ENCODE results near the gene PRKAR2B. TPM values are rescaled to one million over a fixed set of nuclear protein-coding genes. Genes with fewer than 3 reads are reported as not detected.
A peak's percentile ranks its signal among the peaks of the same experiment; 100 is the strongest.
"Not testable (repeated sequence)": the region's sequence is repeated elsewhere in the genome, so short reads cannot be mapped to it uniquely, and the experiment has no call there.

The PRKAR2B gene
- total RNA-seq, 1 donor from 2014 or later, result 16.3 TPM

DNA sequence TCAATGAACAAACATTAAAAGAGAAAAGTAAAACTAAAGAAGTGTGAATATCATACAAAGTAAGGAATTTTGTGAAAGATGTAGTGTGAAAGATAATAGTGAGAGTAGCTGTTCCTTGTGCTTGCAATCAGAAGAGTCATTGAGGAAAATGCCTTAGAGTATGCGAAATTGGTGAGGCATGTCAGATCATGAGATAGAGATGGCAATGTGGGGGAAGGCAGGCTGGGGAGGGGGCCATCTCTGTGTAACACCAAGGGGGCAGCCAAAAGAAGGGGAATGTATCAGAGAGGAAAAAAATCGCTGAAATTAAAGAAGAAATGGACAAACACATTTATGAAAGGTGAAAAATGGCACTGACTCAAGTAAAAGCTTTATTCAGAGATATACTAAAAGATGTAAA, 19.6 kb upstream of the PRKAR2B start:
- no peak for ATAC-seq (ENCODE audit: poor library complexity)
- DNase-seq, result no peak
- intact Hi-C loops (cut with DNase I), result no loop called here

DNA sequence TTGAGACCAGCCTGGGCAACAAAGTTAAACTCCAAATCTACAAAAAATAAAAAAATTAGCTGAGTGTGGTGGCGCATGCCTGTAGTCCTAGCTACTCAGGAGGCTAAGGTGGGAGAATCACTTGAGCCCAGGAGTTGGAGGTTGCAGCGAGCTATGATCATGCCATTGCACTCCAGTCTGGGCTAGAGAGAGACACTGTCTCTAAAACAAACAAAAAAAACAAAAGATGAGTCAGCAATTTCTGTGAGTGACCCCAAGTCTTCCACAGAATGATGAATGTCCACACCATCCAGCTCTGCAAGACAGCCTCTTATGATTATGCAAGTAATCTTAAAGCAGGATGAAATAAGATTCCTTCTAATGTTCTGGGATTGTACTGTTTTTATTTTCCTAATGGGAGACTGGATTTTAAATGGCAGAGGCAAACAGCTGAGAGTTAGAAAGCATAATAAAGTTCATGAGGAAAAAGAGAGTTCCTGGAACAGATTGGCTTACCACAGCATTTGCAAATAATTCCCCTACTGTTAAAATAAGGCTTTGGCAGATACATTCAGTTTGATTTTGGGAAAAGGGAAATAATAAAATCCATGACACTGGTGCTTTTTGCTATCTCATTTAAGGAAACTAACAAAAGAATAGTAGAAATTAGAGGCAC, 18.9 kb upstream of the PRKAR2B start:
- intact Hi-C loops (cut with DNase I), result no loop called here
- ATAC-seq (ENCODE audit: poor library complexity), result no peak
- DNase-seq, result no peak

DNA sequence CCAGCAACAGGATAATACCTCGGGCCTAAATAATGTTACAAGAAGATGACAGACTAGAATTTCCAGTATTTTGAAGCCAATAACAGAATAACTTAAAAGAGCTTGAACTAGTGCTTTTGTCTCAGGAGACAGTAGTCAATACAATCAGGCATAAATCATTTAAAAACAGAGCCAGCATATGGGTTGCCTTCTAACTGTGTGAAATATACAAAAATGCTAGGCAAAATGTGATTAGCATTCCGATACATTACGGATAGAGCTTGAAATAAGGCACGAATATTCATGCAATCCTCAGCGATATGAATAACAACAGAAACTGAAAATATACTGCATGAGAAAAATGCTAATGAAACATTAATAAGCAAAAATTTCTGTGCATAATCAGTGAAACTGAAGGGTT, 18.3 kb upstream of the PRKAR2B start:
- intact Hi-C loops (cut with DNase I), result no loop called here
- DNase-seq (no peak), ATAC-seq (ENCODE audit: poor library complexity) (no peak)

DNA sequence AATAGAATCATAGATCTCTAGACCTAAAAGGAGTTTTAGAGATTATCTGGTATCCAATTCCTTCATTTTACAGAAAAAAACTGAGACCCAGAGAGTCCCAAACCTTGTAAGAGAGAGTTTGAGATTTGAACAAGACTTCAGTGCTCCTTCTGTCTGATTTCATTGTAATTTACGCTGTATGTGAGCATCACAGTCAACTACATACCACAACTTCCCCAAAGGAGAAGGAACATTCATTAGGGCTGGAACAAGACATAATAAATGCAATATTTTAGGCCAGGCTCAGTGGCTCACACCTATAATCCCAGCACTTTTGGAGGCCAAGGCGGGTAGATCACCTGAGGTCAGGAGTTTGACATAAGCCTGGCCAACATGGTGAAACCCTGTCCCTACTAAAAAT, 17.3 kb upstream of the PRKAR2B start:
- DNase-seq, result no peak
- ATAC-seq (ENCODE audit: poor library complexity), result peak; percentile 42
- intact Hi-C loops (cut with DNase I), result no loop called here

DNA sequence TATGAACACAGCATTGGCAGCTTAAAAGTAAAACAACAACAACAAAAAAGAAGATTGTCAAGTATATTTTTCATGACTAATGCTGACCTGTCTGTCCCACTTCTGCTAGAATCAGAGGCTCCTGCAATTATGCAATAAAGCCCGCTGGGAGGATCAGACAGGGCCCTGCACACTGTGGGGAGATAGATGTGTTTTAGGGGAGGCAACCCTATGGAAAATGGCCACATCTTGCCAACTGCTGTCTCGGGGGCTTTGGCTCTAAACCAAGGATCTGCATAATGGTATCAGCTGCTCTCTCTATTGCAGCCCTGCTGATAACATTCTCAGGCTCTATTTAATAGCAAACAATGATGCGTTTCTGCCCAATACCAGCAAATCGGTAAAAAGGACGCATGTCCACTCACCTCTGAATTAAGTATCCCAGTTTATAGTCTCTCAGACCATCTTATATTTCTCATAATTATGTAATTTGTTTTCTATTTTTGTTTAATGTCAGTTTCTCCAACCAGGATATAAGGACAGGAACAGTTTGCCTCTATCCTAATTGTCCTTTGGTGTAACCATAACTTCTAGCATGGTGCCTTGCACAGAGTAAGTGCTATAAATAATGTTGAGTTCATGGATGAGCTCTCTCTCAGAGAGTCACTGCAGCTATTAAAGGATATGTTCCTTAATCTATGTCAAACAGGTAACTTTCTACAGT, 15.3 kb upstream of the PRKAR2B start:
- peak; percentile 48 for ATAC-seq (ENCODE audit: poor library complexity)
- DNase-seq, result no peak
- intact Hi-C loops (cut with DNase I), result no loop called here

DNA sequence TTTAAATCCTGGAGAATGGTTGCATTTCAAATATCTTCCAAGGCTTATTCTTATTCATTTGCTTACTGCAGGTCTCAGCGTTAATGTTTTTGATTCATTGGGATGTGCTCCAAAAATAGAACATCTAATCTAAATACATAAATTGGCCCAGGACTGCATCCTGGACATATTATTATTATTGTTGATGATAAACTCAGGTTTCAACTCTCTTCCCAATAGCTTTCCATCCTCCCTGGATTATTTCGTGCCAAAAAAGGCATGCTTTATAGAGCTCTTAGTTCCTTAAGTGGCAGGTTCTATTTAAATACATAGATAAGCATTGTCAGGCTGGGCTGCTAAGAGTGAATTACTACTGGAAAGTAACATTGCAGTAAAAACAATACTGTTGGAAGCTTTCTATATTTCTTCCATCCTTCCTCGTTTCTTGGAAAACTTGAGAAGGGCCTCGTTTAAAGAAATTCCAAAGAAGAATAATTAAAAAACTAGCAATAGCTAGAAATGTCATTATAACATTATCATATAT, 14.7 kb upstream of the PRKAR2B start:
- ATAC-seq (ENCODE audit: poor library complexity), result peak; percentile 39
- intact Hi-C loops (cut with DNase I), result no loop called here
- no peak for DNase-seq

DNA sequence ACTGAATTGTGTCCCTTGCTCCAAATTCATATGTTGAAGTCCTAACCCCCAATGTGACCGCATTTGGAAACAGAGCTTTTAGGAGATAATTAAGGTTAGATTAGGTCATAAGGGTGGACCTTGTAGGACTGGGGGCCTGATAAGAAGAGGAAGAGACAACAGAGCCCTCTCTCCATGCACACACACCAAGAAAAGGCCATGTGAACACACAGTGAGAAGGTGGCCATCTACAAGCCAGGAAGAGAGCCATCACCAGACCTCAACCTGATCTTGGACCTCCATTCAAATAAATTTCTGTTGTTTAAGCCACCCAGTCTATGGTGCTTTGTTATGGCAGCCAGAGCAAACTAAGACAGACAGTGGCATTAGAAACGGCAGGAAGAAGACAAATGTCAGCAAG, 12.5 kb upstream of the PRKAR2B start:
- DNase-seq (no peak), ATAC-seq (ENCODE audit: poor library complexity) (no peak)
- intact Hi-C loops (cut with DNase I), result no loop called here

DNA sequence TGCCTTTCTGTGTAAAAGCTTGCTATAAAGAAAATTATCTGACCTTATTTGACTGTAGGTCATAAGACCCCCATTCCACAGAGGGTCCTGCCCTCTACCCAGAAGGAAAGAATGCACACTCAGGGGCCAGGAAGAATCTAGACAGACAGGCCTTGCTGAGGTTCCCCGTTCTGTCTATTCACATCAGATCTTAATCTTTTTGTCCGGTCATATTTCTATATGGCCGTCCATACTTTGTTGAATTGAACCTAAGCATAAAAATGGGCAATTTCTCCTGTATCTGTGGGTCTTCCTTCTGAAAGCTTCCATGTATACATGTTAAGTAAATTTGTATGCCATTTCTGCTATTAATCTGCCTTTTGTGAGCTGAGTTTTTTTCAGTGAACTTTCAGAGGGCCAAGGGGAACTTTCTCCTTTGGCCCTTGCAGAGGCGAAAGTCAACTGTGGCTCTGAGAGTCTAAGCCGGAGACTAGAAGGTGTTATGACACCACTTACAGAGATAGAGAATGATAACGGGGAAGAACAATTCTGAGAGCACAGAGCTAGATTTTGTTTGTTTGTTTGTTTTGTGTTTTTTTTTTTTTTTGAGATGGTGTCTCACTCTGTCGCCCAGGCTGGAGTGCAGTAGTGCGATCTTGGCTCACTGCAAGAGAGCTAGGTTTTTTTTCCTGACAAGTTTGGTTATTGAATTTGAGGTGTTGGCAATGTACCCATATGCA, 11.6 kb upstream of the PRKAR2B start:
- DNase-seq, result no peak
- intact Hi-C loops (cut with DNase I), result no loop called here

DNA sequence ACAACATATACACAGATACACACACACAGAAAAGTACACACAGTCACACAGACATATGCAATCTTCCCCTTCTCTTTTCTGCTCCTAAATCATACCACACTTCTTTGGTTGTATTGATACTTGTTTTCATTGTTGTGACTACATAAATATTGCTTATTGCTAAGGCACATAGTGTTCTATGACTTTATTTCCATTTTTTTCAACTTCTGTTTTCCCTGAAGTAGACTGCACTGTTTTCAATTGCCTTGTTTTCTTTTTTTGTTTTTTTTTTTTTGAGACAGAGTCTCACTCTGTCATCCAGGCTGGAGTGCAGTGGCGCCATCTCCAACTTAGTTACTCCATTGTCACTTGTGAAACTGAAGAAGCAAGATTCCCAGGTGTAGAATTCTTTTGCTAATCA, 10.0 kb upstream of the PRKAR2B start:
- DNase-seq, result no peak
- no peak for ATAC-seq (ENCODE audit: poor library complexity)
- intact Hi-C loops (cut with DNase I), result no loop called here

More for the DNA sequence above, 11.6 kb upstream of the PRKAR2B start:
- no peak for ATAC-seq (ENCODE audit: poor library complexity)

DNA sequence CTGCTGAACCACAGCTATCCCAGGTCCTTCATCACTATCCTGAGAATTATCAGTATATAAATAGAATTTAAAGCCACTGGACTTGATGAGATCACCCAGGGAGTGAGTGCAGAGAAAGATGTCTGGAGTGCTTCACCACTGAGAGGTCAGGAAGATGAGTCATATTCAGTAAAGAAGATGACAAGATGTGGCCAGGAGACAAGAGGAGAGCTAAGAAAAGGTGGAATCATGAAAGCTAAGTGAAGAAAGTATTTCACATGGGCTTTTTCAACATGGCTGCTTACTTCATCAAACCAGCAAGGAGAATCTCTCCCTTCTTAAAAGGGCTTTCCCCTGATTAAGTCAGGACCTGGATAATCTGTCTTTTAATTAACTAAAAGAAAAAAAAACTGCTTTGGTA, 9.1 kb upstream of the PRKAR2B start:
- intact Hi-C loops (cut with DNase I), result no loop called here
- no peak for ATAC-seq (ENCODE audit: poor library complexity)

DNA sequence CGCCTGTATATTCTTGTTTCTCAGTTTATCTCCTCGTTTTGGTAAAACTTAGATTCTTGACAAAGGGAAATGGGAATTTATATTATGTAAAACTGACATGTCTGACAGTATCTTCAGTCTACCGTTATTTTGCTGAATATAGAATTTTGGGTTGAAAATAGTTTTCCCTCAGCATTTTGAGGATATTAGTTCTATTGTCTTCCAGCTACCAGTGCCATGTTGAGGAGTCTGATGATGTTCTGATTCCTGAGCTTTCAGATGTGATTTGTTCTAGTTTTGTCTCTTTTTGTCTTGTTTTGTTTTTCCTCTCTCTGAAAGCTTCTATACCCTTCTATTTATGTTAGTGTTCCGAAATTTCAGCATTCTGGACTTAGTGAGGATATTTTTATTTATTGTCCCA, 8.0 kb upstream of the PRKAR2B start:
- ATAC-seq (ENCODE audit: poor library complexity) (no peak), DNase-seq (no peak)
- intact Hi-C loops (cut with DNase I), result no loop called here

More for the DNA sequence above, 9.1 kb upstream of the PRKAR2B start:
- no peak for DNase-seq

DNA sequence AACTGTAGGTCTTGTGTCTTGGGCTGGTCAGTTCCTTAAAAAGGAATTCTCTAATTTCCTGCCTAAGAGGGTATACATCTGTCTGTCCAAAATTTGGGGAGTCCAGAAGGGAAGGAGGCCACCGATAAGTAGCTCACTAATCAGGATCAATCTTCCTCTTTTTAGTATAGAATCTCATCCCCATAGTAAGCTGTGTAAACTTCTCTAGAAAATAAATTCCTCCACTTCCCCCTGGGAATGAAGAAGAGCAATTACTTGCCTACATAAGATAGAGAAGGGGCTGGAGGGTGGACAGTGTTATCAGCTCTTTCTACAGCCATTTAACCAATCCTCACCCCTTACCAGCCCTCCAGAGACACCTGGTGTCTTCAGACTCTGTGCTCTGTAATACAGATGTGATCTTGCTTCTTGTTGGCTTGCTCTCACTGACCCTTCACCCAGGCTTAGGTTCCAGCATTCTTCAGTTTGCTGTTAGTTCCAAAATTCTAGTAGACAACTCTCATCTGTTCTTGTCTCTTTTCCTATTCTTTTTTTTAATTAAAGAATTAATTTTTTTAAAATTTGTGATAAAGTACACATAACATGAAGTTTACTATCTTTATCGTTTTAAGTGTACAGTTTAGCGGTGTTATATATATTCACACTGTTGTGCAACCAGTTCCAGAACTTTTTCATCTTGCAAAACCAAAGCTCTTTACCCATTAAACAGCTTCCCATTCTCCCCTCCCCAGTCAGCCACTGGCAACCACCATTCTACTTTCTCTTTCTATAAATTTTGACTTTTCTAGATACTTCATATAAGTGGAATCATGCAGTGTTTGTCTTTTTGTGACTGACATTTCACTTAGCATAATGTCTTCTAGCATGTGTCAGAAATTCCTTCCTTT, 6.5 kb upstream of the PRKAR2B start:
- DNase-seq (no peak), ATAC-seq (ENCODE audit: poor library complexity) (no peak)
- intact Hi-C loops (cut with DNase I), result no loop called here

DNA sequence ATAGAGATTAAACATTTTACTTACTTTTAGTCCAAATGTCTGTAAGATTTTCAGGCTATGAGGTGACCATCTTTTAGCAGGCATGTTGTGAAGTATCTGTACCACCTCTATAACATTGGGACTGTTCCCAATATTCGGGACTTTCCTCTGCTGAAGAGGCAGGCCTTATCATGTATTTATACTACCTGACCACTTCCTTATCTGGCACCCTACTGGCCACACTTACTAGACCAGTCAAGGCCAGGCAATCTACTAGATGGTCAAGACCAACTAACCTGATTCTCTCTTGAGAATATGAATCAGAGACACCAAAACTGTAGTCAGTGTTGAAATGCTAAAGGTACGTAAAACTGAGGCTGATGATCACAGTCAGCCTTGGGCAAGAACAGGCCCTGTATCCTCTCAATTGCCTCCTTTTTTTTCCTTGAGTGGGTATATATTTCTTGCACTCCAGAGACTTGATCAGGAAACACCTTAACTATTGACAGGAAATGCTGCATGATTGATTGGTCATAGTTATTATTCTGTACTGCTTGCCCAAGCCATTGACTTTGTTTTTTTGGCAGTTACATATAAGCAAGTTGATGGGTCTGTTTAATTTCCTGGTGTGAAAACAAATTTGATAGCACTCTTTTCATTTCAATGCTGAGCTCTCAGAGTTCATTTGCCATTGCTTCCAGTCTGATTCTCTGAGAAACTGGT, 5.2 kb upstream of the PRKAR2B start:
- intact Hi-C loops (cut with DNase I), result no loop called here
- ATAC-seq (ENCODE audit: poor library complexity) (no peak), DNase-seq (no peak)

DNA sequence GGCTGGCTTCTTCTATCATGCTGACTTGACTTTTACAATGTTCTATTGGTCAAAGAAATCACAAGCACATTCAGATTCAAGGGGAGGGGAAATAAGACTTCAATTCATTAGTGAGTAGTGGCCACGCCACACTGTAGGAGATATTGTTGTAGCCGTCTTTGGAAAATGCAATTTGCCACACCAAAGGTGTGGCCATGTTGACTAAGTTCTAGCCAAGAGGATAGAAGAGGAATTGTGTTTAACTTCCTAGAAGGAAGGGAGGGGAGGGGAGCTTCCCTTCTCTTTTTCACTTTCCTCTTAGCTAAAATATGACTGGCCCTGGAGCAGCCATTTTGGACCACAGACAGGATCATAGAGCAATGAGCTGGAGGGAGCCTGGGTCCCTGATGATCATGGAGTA, 3.4 kb upstream of the PRKAR2B start:
- intact Hi-C loops (cut with DNase I), result no loop called here

DNA sequence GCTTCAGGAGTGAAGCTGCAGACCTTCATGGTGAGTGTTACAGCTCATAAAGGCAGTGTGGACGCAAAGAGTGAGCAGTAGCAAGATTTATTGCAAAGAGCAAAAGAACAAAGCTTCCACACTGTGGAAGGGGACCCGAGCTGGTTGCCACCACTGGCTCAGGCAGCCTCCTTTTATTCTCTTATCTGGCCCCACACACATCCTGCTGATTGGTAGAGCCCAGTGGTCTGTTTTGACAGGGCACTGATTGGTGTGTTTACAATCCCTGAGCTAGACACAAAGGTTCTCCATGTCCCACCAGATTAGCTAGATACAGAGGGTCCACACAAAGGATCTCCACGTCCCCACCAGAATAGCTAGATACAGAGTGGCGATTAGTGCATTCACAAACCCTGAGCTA, 2.7 kb upstream of the PRKAR2B start:
- intact Hi-C loops (cut with DNase I), result not testable (repeated sequence)

More for the DNA sequence above, 3.4 kb upstream of the PRKAR2B start:
- ATAC-seq (ENCODE audit: poor library complexity), result no peak
- no peak for DNase-seq

DNA sequence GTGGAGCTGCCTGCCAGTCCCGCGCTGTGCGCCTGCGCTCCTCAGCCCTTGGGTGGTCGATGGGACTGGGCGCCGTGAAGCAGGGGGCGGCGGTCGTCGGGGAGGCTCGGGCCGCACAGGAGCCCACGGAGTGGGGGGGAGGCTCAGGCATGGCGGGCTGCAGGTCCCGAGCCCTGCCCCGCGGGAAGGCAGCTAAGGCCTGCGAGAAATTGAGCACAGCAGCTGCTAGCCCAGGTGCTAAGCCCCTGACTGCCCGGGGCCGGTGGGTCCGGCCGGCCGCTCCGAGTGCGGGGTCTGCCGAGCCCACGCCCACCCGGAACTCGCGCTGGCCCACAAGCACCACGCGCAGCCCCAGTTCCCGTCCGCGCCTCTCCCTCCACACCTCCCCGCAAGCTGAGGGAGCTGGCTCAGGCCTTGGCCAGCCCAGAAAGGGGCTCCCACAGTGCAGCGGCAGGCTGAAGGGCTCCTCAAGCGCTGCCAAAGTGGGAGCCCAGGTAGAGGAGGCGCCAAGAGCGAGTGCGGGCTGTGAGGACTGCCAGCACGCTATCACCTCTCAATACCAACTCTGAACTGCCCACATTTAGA, 2.1 kb upstream of the PRKAR2B start:
- DNase-seq; ATAC-seq (ENCODE audit: poor library complexity); intact Hi-C loops (cut with DNase I): not testable (repeated sequence)

More for the DNA sequence above, 2.7 kb upstream of the PRKAR2B start:
- DNase-seq; ATAC-seq (ENCODE audit: poor library complexity): not testable (repeated sequence)

DNA sequence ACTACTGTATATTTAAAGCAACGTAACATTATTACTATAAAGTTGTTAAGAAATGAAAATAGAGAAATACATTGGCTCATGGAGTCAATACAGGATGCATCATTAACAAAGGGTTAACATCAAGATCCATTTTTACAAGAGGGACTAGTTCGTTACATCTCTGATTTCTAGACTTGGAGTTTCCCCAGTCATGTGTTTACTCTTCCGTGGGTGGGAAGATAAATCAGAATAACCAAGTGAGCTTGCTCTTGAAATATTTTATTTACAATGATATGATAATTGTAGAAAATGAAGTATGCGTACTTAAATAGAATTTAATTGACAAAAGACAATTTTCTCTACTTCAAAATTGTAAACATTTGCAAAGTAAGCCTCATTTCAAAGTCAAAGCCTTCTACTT, 1.0 kb upstream of the PRKAR2B start:
- ATAC-seq (ENCODE audit: poor library complexity), result no peak
- intact Hi-C loops (cut with DNase I), result no loop called here

DNA sequence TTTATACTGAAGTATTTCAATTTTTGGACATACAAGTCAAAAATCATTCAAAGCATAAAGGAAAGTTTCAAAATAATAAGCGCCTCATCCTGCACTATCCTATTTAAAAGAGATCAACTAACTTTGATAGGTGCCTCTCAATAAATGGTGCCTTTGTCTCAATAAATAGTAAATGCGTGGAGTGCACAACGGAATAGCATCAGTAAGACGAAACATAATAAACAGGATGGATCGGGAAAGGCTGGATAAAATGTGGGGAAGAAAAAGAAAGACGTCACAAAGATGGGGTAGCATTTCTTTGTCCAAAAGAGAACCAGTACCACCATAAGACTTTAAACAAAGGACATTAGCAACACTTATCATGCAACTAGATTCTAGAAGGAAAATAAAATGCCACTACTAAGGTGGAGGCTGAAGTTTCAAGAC, 571 bp upstream of the PRKAR2B start:
- no peak for DNase-seq
- ATAC-seq (ENCODE audit: poor library complexity), result no peak
- intact Hi-C loops (cut with DNase I), result no loop called here

More for the DNA sequence above, 1.0 kb upstream of the PRKAR2B start:
- DNase-seq, result no peak

All from Right ventricle myocardium superior (tissue), 1 donor.